Endothelial cell of umbilical vein (primary cell): ENCODE measurements around the gene LRRN3. TPM values are rescaled to one million over a fixed set of nuclear protein-coding genes. Genes with fewer than 3 reads are reported as not detected.

ENCODE experiments used
- Bru-seq: library from RNA; stranded (reverse); fragments of 400-500 nt; gene quantifications from one replicate; lab custom pipeline; 2021; lab: Mats Ljungman, UMichigan
- BruChase-seq, 2 experiments: library from RNA; stranded (reverse); fragments of 400-500 nt; gene quantifications; one replicate each; lab custom pipeline; 2021; lab: Mats Ljungman, UMichigan
- BruUV-seq: library from RNA; stranded (reverse); fragments of 400-500 nt; replicated peaks from 2 replicates; lab custom pipeline; 2021; lab: Mats Ljungman, UMichigan
- CTCF ChIA-PET: fragments of 300-600, 350-600 bp; sonication (Branson Sonifier 250); formaldehyde crosslinking; loops from one replicate; lab custom pipeline; 2021; ENCODE audit warnings: antibody characterized with exemption, inconsistent platforms; lab: Charles Lee
- POLR2A ChIA-PET: fragments of 300-600, 350-600 bp; sonication (Branson Sonifier 250); formaldehyde crosslinking; loops from one replicate; lab custom pipeline; 2021; ENCODE audit warnings: antibody characterized with exemption, inconsistent platforms; lab: Charles Lee
- DNase-seq: peaks from one replicate; pipeline ENCODE4 v3.0.0-alpha.2; 2011; ENCODE audit warnings: low read depth, low spot score
- FAIRE-seq: peaks from 2 replicates; lab custom pipeline; 2011; peaks lifted over from hg19 to GRCh38; lab: Jason Lieb, UNC
- H2AFZ ChIP-seq: 2 replicates; pipeline ENCODE4 v1.6.0; 2012; ENCODE audit warnings: low read depth, low read length, control low read depth, inconsistent platforms
- H3K27ac ChIP-seq: 2 replicates; pipeline ENCODE4 v1.5.1; 2011; ENCODE audit warnings: low read depth, mild to moderate bottlenecking, control low read depth, low read length, moderate library complexity; ENCODE audit not compliant: insufficient read depth
- H3K27me3 ChIP-seq, 2 experiments: 2 replicates each; pipeline versions ENCODE4 v1.6.0 to v1.6.1; 2011; ENCODE audit warnings: low read length in 2 of 2, mixed read lengths in 1 of 2; ENCODE audit not compliant: control insufficient read depth in 2 of 2, insufficient read depth in 2 of 2
- H3K36me3 ChIP-seq, 2 experiments: 2 replicates in 1 of 2; 3 replicates in 1 of 2; pipeline ENCODE4 v1.5.1; 2011; ENCODE audit warnings: low read length in 2 of 2, mild to moderate bottlenecking in 1 of 2, moderate library complexity in 1 of 2; ENCODE audit not compliant: control insufficient read depth in 2 of 2, insufficient read depth in 2 of 2; ENCODE audit errors: extremely low read depth in 1 of 2
- H3K4me1 ChIP-seq: 3 replicates; pipeline ENCODE4 v1.5.1; 2011; ENCODE audit warnings: mild to moderate bottlenecking, low read length; ENCODE audit not compliant: control insufficient read depth, insufficient read depth; ENCODE audit errors: extremely low read depth
- H3K4me2 ChIP-seq: 2 replicates; pipeline ENCODE4 v1.6.1; 2011; ENCODE audit warnings: low read length, control low read depth, mixed read lengths; ENCODE audit not compliant: insufficient read depth
- H3K4me3 ChIP-seq, 3 experiments: fragments of 200-600 bp in 1 of 3; sonication (generic), shearing (Covaris generic) in 1 of 3; replicated peaks in 1 of 3; 2 replicates each; pipeline ENCODE4 v1.5.1; 2011 to 2016; ENCODE audit warnings: control low read depth in 3 of 3, low read length in 3 of 3, mild to moderate bottlenecking in 2 of 3, inconsistent platforms in 1 of 3, low read depth in 1 of 3, moderate library complexity in 1 of 3; ENCODE audit not compliant: insufficient read depth in 1 of 3
- H3K79me2 ChIP-seq: 2 replicates; pipeline ENCODE4 v1.6.0; 2012; ENCODE audit warnings: low read length, inconsistent platforms; ENCODE audit not compliant: control insufficient read depth, insufficient read depth
- H3K9ac ChIP-seq: replicated peaks from 2 replicates; pipeline ENCODE3; 2011; ENCODE audit warnings: low read length, control low read depth; ENCODE audit not compliant: insufficient read depth; ENCODE audit errors: extremely low read depth
- H3K9me1 ChIP-seq: replicated peaks from 3 replicates; pipeline ENCODE4 v1.6.0; 2011; ENCODE audit warnings: mild to moderate bottlenecking, low read length; ENCODE audit not compliant: control insufficient read depth, insufficient read depth; ENCODE audit errors: extremely low read depth
- H3K9me3 ChIP-seq: replicated peaks from 2 replicates; pipeline ENCODE4 v1.5.1; 2012; ENCODE audit warnings: low read length, inconsistent platforms; ENCODE audit not compliant: control insufficient read depth, insufficient read depth
- H4K20me1 ChIP-seq: replicated peaks from 2 replicates; pipeline ENCODE3; 2011; ENCODE audit warnings: mild to moderate bottlenecking, low read length; ENCODE audit not compliant: control insufficient read depth, insufficient read depth; ENCODE audit errors: extremely low read depth
- CTCF ChIP-seq, 2 donors: IDR thresholded peaks; 1 replicate in 1 of 2; 2 replicates in 1 of 2; pipeline ENCODE4 v1.5.1; 2011; ENCODE audit warnings: low read length in 2 of 2, mild to moderate bottlenecking in 2 of 2, moderate library complexity in 2 of 2, control low read depth in 1 of 2, inconsistent platforms in 1 of 2, low read depth in 1 of 2; ENCODE audit not compliant: insufficient read depth in 1 of 2; ENCODE audit errors: extremely low read depth in 1 of 2
- EZH2 ChIP-seq: IDR thresholded peaks from 2 replicates; pipeline ENCODE4 v1.6.1; 2012; ENCODE audit warnings: borderline replicate concordance, low read depth, mild to moderate bottlenecking, moderate library complexity, low read length, inconsistent platforms; ENCODE audit not compliant: severe bottlenecking
- FOS ChIP-seq: IDR thresholded peaks from 2 replicates; pipeline ENCODE4 v1.6.1; 2011; ENCODE audit warnings: mild to moderate bottlenecking, low read length, moderate library complexity, borderline replicate concordance; ENCODE audit not compliant: insufficient read depth
- GATA2 ChIP-seq: IDR thresholded peaks from 2 replicates; pipeline ENCODE4 v1.7.0; 2011; ENCODE audit warnings: low read depth, mild to moderate bottlenecking, moderate library complexity, mixed read lengths, low read length; ENCODE audit not compliant: insufficient read length, insufficient read depth
- JUN ChIP-seq: IDR thresholded peaks from 2 replicates; pipeline ENCODE4 v1.6.1; 2011; ENCODE audit warnings: borderline replicate concordance, low read depth; ENCODE audit not compliant: insufficient read length, insufficient read depth
- MAX ChIP-seq: IDR thresholded peaks from 2 replicates; pipeline ENCODE4 v1.6.1; 2011; ENCODE audit not compliant: insufficient read depth, insufficient read length
- MYC ChIP-seq: IDR thresholded peaks from one replicate; pipeline ENCODE4 v1.6.1; 2011; ENCODE audit warnings: mild to moderate bottlenecking, low read depth, low read length
- POLR2A ChIP-seq: IDR thresholded peaks from 2 replicates; pipeline ENCODE4 v1.6.1; 2012; ENCODE audit warnings: low read depth, mild to moderate bottlenecking, control low read depth, low read length
- POLR2AphosphoS5 ChIP-seq: IDR thresholded peaks from 2 replicates; pipeline ENCODE4 v1.6.1; 2012; ENCODE audit warnings: low read depth, mild to moderate bottlenecking, control low read depth, low read length, moderate library complexity; ENCODE audit not compliant: insufficient read depth
- dilution Hi-C: fragments of 300-500 bp; cut with MboI; formaldehyde crosslinking; loops from one replicate; pipeline ENCODE4 v1.15.0; 2019; ENCODE audit warnings: low sequenced_read_pairs; ENCODE audit not compliant: extremely low pct_ligation_motif_present
- intact Hi-C: fragments of 100-400 bp; cut with micrococcal nuclease; formaldehyde crosslinking; loops from one replicate; pipeline ENCODE4 v1.10.0; 2022
- long read RNA-seq: library from polyadenylated mRNA; stranded (forward); transcript quantifications from one replicate; pipeline ENCODE4 v2.0.0, GENCODE V29; 2021
- polyA minus RNA-seq, 3 experiments: library from RNA; depleted of rRNA, polyadenylated mRNA; stranded (reverse); fragments of >200 nt; gene quantifications; 1 replicate in 1 of 3; 2 replicates in 2 of 3; pipeline ENCODE4 v1.2.3, GENCODE V29; 2011
- polyA plus RNA-seq, 4 experiments: library from polyadenylated mRNA; depleted of rRNA in 3 of 4; stranded (reverse) in 3 of 4; unstranded in 1 of 4; fragments of >200 nt; gene quantifications; 2 replicates each; pipeline versions ENCODE4 v1.2.1 to v1.2.3, GENCODE V29; 2011 to 2012; ENCODE audit warnings: missing spikeins in 1 of 4
- total RNA-seq: library from RNA; stranded (reverse); gene quantifications from 2 replicates; pipeline ENCODE4 v1.2.3, GENCODE V29; 2021

Gene LRRN3
- total RNA-seq: not detected in 2 replicates
- not detected in 2 replicates for polyA plus RNA-seq
- not detected in 2 replicates for polyA plus RNA-seq (2011; cell fraction: cytosol; rRNA removed)
- polyA plus RNA-seq (2011; cell fraction: nucleus; rRNA removed): not detected in 2 replicates
- not detected in 2 replicates for polyA plus RNA-seq (2012)
- 0.29 TPM in 1 of 2 replicates, not detected in the other for polyA minus RNA-seq
- not detected for polyA minus RNA-seq (2011; cell fraction: cytosol; rRNA and poly(A)+ RNA removed)
- polyA minus RNA-seq (2011; cell fraction: nucleus; rRNA and poly(A)+ RNA removed): not detected in 2 replicates
- percentile 5 among the genes with signal in this experiment for Bru-seq, nascent RNA
- BruChase-seq, experiment 1, labeled RNA remaining after a 6-hour chase: percentile 3 among the genes with signal in this experiment
- not detected for BruChase-seq, experiment 2, labeled RNA remaining after a 2-hour chase
- long read RNA-seq: 0 reads

DNA sequence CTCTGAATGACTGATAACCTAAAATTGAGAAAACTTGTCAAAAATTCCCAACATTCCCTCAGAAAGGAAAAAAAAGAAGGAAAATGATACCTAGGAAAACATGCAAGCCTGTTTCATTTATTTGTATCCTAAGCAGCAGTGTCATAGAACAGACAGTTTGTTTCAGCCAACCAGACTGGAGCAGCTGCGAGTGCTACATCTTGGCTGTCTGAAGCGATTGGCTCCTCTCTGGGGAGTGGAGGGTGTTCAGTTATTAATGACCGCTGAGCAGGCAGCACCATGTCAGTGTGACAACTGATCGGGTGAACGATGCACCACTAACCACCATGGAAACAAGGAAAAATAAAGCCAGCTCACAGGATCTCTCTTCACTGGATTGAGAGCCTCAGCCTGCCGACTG is at the start of gene LRRN3:
LRRN3 (plus strand) TSS at position 282 of the 400 bp plus-strand sequence. CDS start 31,646 bp downstream, outside the sequence.
- no peak within 1 kb of the TSS for H3K4me3 ChIP-seq
- no peaks in the 10 kb centered on the region for H3K9me3 ChIP-seq
- no peaks in the 10 kb centered on the region for H3K36me3 ChIP-seq
- H3K27me3 ChIP-seq: no peaks in the 10 kb centered on the region
- H3K79me2 ChIP-seq: no peaks in the 10 kb centered on the region
- FAIRE-seq (no peak), DNase-seq (no peak)
- no peaks in the 10 kb centered on the region for H3K9me1 ChIP-seq
- intact Hi-C loops (loop anchor here (1.0 to 10.0 kb wide), 3 partner anchors 395 to 646 kb away; partner anchors contain the start of gene IMMP2L), dilution Hi-C loops (no loop called here)
- POLR2A ChIA-PET: no interaction called here
- CTCF ChIA-PET: interaction anchor here (0.9 kb wide), 2 partner anchors 7 to 636 kb away, joined by 3 to 4 read pairs; no protein-coding TSS in a partner anchor
- TF ChIP-seq MAX: no peak
- no peak for TF ChIP-seq CTCF (IDR thresholded peaks at IDR 0.05; ENCODE audit: extremely low read depth in 1 of 2, insufficient read depth in 1 of 2, low read depth in 1 of 2, low read length in 2 of 2)
- TF ChIP-seq EZH2: no peak
- TF ChIP-seq POLR2A: no peak
- no peak for TF ChIP-seq MYC
- no peak for TF ChIP-seq POLR2AphosphoS5
- no peak for TF ChIP-seq JUN
- TF ChIP-seq GATA2: no peak
- no peak for TF ChIP-seq FOS
- H3K9ac ChIP-seq: no peak within 1 kb of the TSS
- no peaks in the 10 kb centered on the region for H4K20me1 ChIP-seq
- H3K27ac ChIP-seq: no peak within 1 kb of the TSS
- BruUV-seq: no TSS peak
- H3K4me1 ChIP-seq: peaks cover 3% of the 10 kb centered on the region
- no peak within 1 kb of the TSS for H2AFZ ChIP-seq
- H3K4me2 ChIP-seq: no peak within 1 kb of the TSS
